AG04450 (cell line): ENCODE measurements around the gene CSK. TPM values are rescaled to one million over a fixed set of nuclear protein-coding genes. Genes with fewer than 3 reads are reported as not detected.

Experiments used
- CTCF ChIA-PET: fragments of 300-600, 350-600 bp; formaldehyde crosslinking; extraction: SDS; loops from one replicate; lab custom pipeline; 2022; ENCODE audit warnings: antibody characterized with exemption, inconsistent platforms; lab: Charles Lee
- POLR2A ChIA-PET: fragments of 350-600 bp; formaldehyde crosslinking; extraction: SDS; loops from one replicate; lab custom pipeline; 2021; ENCODE audit warnings: antibody characterized with exemption, inconsistent platforms; lab: Yijun Ruan, JAX
- DNase-seq: peaks from one replicate; pipeline ENCODE4 v3.0.0-alpha.2; 2011; ENCODE audit warnings: low read depth, low spot score
- H3K27ac ChIP-seq: one replicate; pipeline ENCODE4 v1.5.1; 2012; ENCODE audit warnings: low read depth, low read length, control low read depth
- H3K27me3 ChIP-seq: one replicate; pipeline ENCODE4 v1.6.0; 2012; ENCODE audit warnings: low read length; ENCODE audit not compliant: control insufficient read depth, insufficient read depth
- H3K4me3 ChIP-seq: 2 replicates; pipeline ENCODE4 v1.5.1; 2011; ENCODE audit warnings: mild to moderate bottlenecking, low read depth, low read length, control low read depth
- H3K9me3 ChIP-seq: 2 replicates; pipeline ENCODE4 v1.5.1; 2012; ENCODE audit warnings: low read length; ENCODE audit not compliant: control insufficient read depth, insufficient read depth
- polyA plus RNA-seq: library from polyadenylated mRNA; depleted of rRNA; stranded (reverse); fragments of >200 nt; gene quantifications from 2 replicates; pipeline ENCODE4 v1.2.3, GENCODE V29; 2011
- TF ChIP-seq, protein P1 (sequence below): IDR thresholded peaks from 2 replicates; pipeline ENCODE4 v1.5.1; 2011; ENCODE audit warnings: low read depth, low read length, control low read depth, inconsistent platforms

CSK gene
- polyA plus RNA-seq, 1 experiment = 17.2 TPM

DNA sequence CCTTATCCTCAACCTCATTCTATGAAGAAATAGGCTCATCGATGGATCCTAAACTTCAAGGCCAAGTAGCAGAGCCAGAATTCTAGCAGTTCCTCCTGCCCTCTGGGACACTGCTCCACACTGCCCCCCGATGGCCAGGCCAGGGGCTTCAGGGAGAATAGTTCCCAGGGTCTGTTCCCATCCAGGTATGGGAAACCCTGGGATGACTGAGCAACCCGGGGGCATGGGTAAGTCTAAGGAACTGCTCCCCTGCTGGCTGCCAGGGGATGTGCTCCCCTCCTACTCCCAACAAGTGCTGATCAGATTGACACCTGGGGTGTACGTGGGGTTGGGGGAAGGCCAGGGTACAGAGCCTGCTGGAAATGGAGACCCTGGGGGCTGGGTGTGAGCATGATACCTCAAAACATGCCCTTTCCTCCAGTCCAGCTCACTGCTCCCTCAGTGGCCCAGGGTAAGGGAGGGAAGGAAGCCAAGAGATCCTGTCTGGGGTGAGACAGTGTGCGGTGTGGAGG, 53.5 kb downstream of the CSK start:
- CTCF ChIA-PET = interaction anchor here (0.5 to 1.1 kb wide), 4 partner anchors 10 to 197 kb away, joined by 4 to 5 read pairs (median 4); no protein-coding TSS in a partner anchor
- no peak overlapping the region for H3K4me3 ChIP-seq

DNA sequence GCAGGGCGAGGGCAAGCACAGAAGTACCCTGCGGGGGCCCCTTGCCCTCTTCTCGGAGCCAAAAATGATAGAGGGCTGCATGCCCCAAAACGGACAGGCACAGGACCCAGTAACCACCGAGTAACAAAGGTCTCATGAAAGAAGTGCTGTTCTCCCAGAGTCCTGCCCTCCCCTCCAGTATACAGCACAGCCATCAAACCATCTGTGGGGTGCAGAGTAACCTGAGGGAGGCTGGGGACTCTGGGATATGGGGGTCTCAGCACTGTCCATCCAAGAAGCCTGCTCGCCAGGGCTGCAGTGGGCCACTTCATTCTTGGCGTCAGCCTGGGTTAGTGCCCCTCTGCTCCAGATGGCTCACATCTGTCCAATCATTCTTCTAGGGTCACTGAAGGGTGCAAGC, 55.0 kb downstream of the CSK start:
- no peak for DNase-seq
- Histone ChIP-seq H3K4me3 (no peak overlapping the region), H3K9me3 (no peaks in the 10 kb centered on the region), H3K27ac (no peak overlapping the region), H3K27me3 (no peaks in the 10 kb centered on the region)
- TF ChIP-seq, protein P1, sequence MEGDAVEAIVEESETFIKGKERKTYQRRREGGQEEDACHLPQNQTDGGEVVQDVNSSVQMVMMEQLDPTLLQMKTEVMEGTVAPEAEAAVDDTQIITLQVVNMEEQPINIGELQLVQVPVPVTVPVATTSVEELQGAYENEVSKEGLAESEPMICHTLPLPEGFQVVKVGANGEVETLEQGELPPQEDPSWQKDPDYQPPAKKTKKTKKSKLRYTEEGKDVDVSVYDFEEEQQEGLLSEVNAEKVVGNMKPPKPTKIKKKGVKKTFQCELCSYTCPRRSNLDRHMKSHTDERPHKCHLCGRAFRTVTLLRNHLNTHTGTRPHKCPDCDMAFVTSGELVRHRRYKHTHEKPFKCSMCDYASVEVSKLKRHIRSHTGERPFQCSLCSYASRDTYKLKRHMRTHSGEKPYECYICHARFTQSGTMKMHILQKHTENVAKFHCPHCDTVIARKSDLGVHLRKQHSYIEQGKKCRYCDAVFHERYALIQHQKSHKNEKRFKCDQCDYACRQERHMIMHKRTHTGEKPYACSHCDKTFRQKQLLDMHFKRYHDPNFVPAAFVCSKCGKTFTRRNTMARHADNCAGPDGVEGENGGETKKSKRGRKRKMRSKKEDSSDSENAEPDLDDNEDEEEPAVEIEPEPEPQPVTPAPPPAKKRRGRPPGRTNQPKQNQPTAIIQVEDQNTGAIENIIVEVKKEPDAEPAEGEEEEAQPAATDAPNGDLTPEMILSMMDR = no peak
- POLR2A ChIA-PET = no interaction called here
- CTCF ChIA-PET = no interaction called here

More for the DNA sequence above, 53.5 kb downstream of the CSK start:
- Histone ChIP-seq H3K27ac (no peak overlapping the region), H3K9me3 (no peaks in the 10 kb centered on the region), H3K27me3 (no peaks in the 10 kb centered on the region)
- POLR2A ChIA-PET = no interaction called here
- no peak for DNase-seq
- TF ChIP-seq, protein P1 = peak; percentile 79

DNA sequence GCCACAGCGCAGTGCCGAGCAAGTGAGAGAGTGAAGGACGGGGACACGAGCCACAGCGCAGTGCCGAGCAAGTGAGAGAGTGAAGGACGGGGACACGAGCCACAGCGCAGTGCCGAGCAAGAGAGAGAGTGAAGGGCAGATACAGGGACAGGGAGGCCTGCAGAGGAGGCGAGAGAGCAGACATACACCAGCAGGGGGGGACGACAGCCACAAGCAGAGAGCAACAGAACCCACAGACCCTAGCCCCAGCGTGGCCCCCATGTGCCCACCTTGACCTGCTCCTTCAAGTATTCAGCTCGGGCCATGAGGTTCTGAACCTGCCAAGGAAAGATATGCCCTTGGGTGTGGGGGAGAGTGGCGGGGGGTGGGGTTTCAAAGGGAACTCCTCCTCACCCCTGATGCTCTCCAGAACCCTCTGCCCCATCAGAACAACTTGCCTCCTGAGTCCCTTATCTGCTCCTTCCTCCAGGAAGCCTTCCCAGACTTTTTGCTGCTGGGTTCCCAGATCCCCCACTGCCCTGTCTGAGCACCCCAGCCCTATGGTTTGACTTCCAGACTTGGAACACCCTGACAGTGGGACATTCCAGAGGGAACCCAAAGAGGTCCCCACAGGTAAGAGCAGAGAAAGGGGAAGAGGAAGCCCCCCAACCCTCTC, 55.7 kb downstream of the CSK start:
- Histone ChIP-seq H3K9me3 (no peaks in the 10 kb centered on the region), H3K4me3 (no peak overlapping the region), H3K27ac (no peak overlapping the region), H3K27me3 (no peaks in the 10 kb centered on the region)
- TF ChIP-seq, protein P1 = no peak
- ChIA-PET CTCF (interaction anchor here (1.1 kb wide), 1 partner anchor 66 kb away, joined by 3 read pairs; no protein-coding TSS in a partner anchor), POLR2A (no interaction called here)
- no peak for DNase-seq

DNA sequence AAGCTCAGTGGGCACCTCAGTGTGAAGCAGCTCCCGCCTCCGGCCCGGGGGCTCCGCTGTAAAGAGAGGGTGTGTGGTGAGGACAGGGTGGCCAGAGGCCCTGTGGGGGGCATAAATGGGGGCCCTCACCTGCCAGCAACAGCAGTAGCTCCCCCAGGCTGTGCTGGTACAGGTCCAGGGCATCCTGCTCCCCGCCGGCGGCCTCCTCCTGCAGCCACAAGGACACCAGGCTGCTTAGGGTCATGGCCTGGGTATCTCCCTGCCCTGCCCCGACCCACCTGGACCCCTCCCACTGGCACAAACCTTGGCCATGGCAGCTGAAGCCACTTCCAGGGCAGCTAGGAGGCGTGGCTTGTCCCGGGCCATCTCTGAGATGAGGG, 56.2 kb downstream of the CSK start:
- POLR2A ChIA-PET = no interaction called here
- DNase-seq = no peak
- CTCF ChIA-PET = interaction anchor here (1.1 kb wide), 1 partner anchor 67 kb away, joined by 3 read pairs; no protein-coding TSS in a partner anchor

More for the DNA sequence above, 56.2 kb downstream of the CSK start:
- no peak overlapping the region for H3K27ac ChIP-seq
- no peak overlapping the region for H3K4me3 ChIP-seq
- H3K9me3 ChIP-seq = no peaks in the 10 kb centered on the region
- TF ChIP-seq, protein P1 = no peak
- H3K27me3 ChIP-seq = no peaks in the 10 kb centered on the region
